Measurements from ENCODE around the gene MCM8. TPM values are rescaled to one million over a fixed set of nuclear protein-coding genes. Genes with fewer than 3 reads are reported as not detected.

Gene MCM8
- total RNA-seq, 2 donors from 2014 or later = 4.0 to 4.2 TPM

- DNase-seq (ENCODE audit: low spot score) = no peak
- H3K36me3 ChIP-seq = peaks cover 23% of the 10 kb centered on the region
Measured at GRCh38 chr20:5949943-5950270, 545 bp upstream of the MCM8 start.

GRCh38 chr20:5967469-5967868 is 17.0 kb downstream of the MCM8 start:
- Histone ChIP-seq H3K4me3 (no peak overlapping the region), H3K36me3 (peaks cover 5% of the 10 kb centered on the region), H3K9me3 (no peaks in the 10 kb centered on the region), H3K27me3 (no peaks in the 10 kb centered on the region), H3K4me1 (no peaks in the 10 kb centered on the region), H3K27ac (no peak overlapping the region)
- TF ChIP-seq, protein P1, sequence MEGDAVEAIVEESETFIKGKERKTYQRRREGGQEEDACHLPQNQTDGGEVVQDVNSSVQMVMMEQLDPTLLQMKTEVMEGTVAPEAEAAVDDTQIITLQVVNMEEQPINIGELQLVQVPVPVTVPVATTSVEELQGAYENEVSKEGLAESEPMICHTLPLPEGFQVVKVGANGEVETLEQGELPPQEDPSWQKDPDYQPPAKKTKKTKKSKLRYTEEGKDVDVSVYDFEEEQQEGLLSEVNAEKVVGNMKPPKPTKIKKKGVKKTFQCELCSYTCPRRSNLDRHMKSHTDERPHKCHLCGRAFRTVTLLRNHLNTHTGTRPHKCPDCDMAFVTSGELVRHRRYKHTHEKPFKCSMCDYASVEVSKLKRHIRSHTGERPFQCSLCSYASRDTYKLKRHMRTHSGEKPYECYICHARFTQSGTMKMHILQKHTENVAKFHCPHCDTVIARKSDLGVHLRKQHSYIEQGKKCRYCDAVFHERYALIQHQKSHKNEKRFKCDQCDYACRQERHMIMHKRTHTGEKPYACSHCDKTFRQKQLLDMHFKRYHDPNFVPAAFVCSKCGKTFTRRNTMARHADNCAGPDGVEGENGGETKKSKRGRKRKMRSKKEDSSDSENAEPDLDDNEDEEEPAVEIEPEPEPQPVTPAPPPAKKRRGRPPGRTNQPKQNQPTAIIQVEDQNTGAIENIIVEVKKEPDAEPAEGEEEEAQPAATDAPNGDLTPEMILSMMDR (IDR thresholded peaks at IDR 0.05) = no peak
- no peak for DNase-seq (ENCODE audit: low spot score)

More at GRCh38 chr20:5949943-5950270, 545 bp upstream of the MCM8 start:
- Histone ChIP-seq H3K27me3 (no peaks in the 10 kb centered on the region), H3K27ac (peak overlapping the region; percentile 65 to 72), H3K4me3 (peak overlapping the region; percentile 72 to 75), H3K9me3 (no peaks in the 10 kb centered on the region), H3K4me1 (peaks cover 0 to 19% of the 10 kb centered on the region in 2 donors)
- TF ChIP-seq, protein P1 (IDR thresholded peaks at IDR 0.05) = no peak

- Histone ChIP-seq H3K27me3 (no peaks in the 10 kb centered on the region), H3K27ac (no peak overlapping the region), H3K9me3 (no peaks in the 10 kb centered on the region), H3K4me3 (no peak overlapping the region), H3K36me3 (peaks cover 5% of the 10 kb centered on the region), H3K4me1 (no peaks in the 10 kb centered on the region)
- no peak for DNase-seq (ENCODE audit: low spot score)
- TF ChIP-seq, protein P1 (IDR thresholded peaks at IDR 0.05) = no peak
Measured at GRCh38 chr20:5968462-5968861, 18.0 kb downstream of the MCM8 start.

- Histone ChIP-seq H3K27me3 (no peaks in the 10 kb centered on the region), H3K9me3 (no peaks in the 10 kb centered on the region), H3K27ac (no peak overlapping the region), H3K36me3 (peaks cover 5% of the 10 kb centered on the region), H3K4me3 (no peak overlapping the region), H3K4me1 (no peaks in the 10 kb centered on the region)
- TF ChIP-seq, protein P1 (IDR thresholded peaks at IDR 0.05) = no peak
- DNase-seq (ENCODE audit: low spot score) = no peak
Measured at GRCh38 chr20:5969348-5969935, 19.0 kb downstream of the MCM8 start.

GRCh38 chr20:5969940-5970339 is 19.5 kb downstream of the MCM8 start:
- Histone ChIP-seq H3K4me1 (no peaks in the 10 kb centered on the region), H3K4me3 (no peak overlapping the region), H3K27me3 (no peaks in the 10 kb centered on the region), H3K9me3 (no peaks in the 10 kb centered on the region), H3K27ac (no peak overlapping the region), H3K36me3 (peaks cover 5% of the 10 kb centered on the region)
- TF ChIP-seq, protein P1 (IDR thresholded peaks at IDR 0.05) = no peak
- DNase-seq (ENCODE audit: low spot score) = no peak

GRCh38 chr20:5970381-5970780 is 19.9 kb downstream of the MCM8 start:
- Histone ChIP-seq H3K9me3 (no peaks in the 10 kb centered on the region), H3K36me3 (peaks cover 5% of the 10 kb centered on the region), H3K4me3 (no peak overlapping the region), H3K4me1 (no peaks in the 10 kb centered on the region), H3K27me3 (no peaks in the 10 kb centered on the region), H3K27ac (no peak overlapping the region)
- TF ChIP-seq, protein P1 (IDR thresholded peaks at IDR 0.05) = no peak
- DNase-seq (ENCODE audit: low spot score) = no peak
